ENCODE measurements around the gene MYO1E.

DNA sequence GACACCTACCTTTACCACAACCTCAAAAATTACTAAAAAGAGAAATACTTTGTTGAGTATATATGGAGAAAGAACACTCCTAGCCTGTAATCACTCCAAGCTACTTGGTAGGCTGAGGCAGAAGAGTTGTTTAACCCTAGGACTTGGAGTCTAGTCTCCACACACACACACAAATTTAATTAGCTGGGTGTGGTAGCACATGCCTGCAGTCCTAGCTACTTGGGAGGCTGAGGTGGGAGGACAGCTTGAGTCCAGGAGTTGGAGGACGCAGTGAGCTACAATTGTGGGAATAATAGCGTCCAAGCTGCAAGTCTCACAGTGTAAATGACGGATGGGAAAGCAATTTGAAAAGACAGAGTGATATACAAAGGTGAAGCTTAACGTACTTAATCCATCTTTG is 115.5 kb downstream of the MYO1E start:
- TF ChIP-seq ZNF384 (IDR thresholded peaks at IDR 0.05) (no peak), TARDBP (IDR thresholded peaks at IDR 0.05) (no peak), SUZ12 (IDR thresholded peaks at IDR 0.05) (no peak), FOXA1 (IDR thresholded peaks at IDR 0.05) (no peak), BHLHE40 (IDR thresholded peaks at IDR 0.05; ENCODE audit: borderline replicate concordance) (no peak), ELF4 (IDR thresholded peaks at IDR 0.05) (no peak), HDGF (IDR thresholded peaks at IDR 0.05; ENCODE audit: borderline replicate concordance) (no peak), LEF1 (IDR thresholded peaks at IDR 0.05; ENCODE audit: borderline replicate concordance) (no peak), CTBP1 (IDR thresholded peaks at IDR 0.05; ENCODE audit: borderline replicate concordance) (no peak)
- TF ChIP-seq, protein P1, sequence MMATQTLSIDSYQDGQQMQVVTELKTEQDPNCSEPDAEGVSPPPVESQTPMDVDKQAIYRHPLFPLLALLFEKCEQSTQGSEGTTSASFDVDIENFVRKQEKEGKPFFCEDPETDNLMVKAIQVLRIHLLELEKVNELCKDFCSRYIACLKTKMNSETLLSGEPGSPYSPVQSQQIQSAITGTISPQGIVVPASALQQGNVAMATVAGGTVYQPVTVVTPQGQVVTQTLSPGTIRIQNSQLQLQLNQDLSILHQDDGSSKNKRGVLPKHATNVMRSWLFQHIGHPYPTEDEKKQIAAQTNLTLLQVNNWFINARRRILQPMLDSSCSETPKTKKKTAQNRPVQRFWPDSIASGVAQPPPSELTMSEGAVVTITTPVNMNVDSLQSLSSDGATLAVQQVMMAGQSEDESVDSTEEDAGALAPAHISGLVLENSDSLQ (IDR thresholded peaks at IDR 0.05): no peak

Measured in HEK293T (cell line).